ENCODE measurements around the gene SYNE2. TPM values are rescaled to one million over a fixed set of nuclear protein-coding genes. Genes with fewer than 3 reads are reported as not detected.

Gene SYNE2
- total RNA-seq, 1 donor, result 10.1 TPM

DNA sequence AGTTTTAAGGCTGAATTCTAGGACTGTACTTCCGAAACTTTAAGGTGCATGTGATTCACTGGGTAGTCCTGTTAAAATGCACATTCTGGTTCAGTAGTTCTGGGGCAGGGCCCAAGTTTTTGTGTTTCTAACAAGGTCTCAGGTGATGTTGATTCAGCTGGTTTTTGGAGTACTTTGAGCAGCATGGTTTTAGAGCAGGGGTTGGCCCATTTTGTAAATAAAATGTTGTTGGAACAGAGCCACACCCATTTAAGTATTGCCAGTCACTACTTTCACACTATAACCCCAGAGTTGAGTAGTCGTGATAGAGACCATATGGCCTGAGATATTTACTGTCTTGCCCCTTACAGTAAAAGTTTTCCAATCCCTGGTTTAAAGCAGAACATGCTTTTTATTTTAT is 111.3 kb downstream of the SYNE2 start:
- Histone ChIP-seq H3K4me1 (ENCODE audit: insufficient read depth, low read length) (peaks cover 9% of the 10 kb centered on the region), H3K36me3 (ENCODE audit: insufficient read depth, low read length) (no peaks in the 10 kb centered on the region), H3K27ac (ENCODE audit: low read depth, low read length) (no peak overlapping the region), H2AFZ (ENCODE audit: low read length) (no peak overlapping the region), H4K20me1 (ENCODE audit: insufficient read depth, low read length) (no peaks in the 10 kb centered on the region), H3K79me2 (ENCODE audit: insufficient read depth, low read length) (no peaks in the 10 kb centered on the region), H3K27me3 (ENCODE audit: insufficient read depth, low read length) (no peaks in the 10 kb centered on the region), H3K4me2 (ENCODE audit: insufficient read depth, low read length) (no peak overlapping the region), H3K4me3 (ENCODE audit: insufficient read depth, low read length) (no peak overlapping the region), H3K9me3 (ENCODE audit: low read depth, low read length) (no peaks in the 10 kb centered on the region)
- TF ChIP-seq, protein P1, sequence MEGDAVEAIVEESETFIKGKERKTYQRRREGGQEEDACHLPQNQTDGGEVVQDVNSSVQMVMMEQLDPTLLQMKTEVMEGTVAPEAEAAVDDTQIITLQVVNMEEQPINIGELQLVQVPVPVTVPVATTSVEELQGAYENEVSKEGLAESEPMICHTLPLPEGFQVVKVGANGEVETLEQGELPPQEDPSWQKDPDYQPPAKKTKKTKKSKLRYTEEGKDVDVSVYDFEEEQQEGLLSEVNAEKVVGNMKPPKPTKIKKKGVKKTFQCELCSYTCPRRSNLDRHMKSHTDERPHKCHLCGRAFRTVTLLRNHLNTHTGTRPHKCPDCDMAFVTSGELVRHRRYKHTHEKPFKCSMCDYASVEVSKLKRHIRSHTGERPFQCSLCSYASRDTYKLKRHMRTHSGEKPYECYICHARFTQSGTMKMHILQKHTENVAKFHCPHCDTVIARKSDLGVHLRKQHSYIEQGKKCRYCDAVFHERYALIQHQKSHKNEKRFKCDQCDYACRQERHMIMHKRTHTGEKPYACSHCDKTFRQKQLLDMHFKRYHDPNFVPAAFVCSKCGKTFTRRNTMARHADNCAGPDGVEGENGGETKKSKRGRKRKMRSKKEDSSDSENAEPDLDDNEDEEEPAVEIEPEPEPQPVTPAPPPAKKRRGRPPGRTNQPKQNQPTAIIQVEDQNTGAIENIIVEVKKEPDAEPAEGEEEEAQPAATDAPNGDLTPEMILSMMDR (IDR thresholded peaks at IDR 0.05; ENCODE audit: extremely low read depth, low read depth, low read length), result no peak
- DNase-seq (ENCODE audit: insufficient read length, low spot score, missing footprints), result no peak

DNA sequence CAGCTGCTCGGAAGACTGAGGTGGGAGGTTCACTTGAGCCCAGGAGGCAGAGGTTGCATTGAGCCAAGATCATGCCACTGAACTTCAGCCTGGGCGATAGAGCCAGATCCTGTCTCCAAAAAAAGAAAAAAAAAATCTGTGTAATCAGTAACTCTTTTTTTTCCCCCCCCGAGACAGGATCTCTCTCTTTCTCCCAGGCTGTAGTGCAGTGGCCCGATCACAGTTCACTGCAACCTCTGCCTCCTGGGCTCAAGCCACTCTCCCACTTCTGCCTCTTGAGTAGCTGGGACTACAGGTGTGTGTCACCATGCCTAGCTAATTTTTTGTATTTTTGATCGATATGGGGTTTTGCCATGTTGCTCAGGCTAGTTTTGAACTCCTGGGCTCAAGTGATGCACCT is 113.6 kb downstream of the SYNE2 start:
- Histone ChIP-seq H3K79me2 (ENCODE audit: insufficient read depth, low read length) (no peaks in the 10 kb centered on the region), H3K4me1 (ENCODE audit: insufficient read depth, low read length) (peaks cover 2% of the 10 kb centered on the region), H2AFZ (ENCODE audit: low read length) (no peak overlapping the region), H4K20me1 (ENCODE audit: insufficient read depth, low read length) (no peaks in the 10 kb centered on the region), H3K9me3 (ENCODE audit: low read depth, low read length) (no peaks in the 10 kb centered on the region), H3K4me2 (ENCODE audit: insufficient read depth, low read length) (no peak overlapping the region), H3K27me3 (ENCODE audit: insufficient read depth, low read length) (no peaks in the 10 kb centered on the region), H3K27ac (ENCODE audit: low read depth, low read length) (no peak overlapping the region), H3K4me3 (ENCODE audit: insufficient read depth, low read length) (no peak overlapping the region), H3K36me3 (ENCODE audit: insufficient read depth, low read length) (no peaks in the 10 kb centered on the region)
- TF ChIP-seq, protein P1 (IDR thresholded peaks at IDR 0.05; ENCODE audit: extremely low read depth, low read depth, low read length), result no peak
- no peak for DNase-seq (ENCODE audit: insufficient read length, low spot score, missing footprints)

DNA sequence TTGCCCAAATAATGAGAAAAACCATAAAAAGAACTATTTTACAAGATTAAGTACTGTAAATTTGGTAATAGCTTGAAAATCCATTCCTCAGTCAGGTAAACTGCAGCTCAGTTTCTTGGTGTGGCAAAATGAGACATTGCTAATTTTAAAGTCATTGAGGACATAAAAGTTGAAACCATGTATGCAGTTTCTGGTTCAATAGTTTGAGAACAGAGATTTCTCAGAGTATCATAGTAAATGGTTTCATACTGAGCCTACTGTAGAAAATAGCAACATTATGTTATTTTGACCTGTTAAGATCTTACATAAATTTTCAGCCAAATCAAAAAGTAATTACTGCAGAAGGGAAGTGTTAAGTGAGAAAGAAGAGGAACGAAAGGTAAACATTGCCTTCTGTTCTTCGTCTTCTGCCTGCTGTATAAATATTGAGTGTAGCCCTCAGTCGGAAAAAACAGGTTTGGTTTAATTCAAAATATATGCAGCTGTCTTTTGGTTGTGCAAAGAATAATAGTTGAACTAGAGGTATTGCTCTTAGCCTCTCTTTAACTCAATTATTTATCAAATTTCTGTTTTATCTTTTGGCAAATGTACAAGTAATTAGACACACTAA is 119.6 kb downstream of the SYNE2 start:
- Histone ChIP-seq H3K4me3 (ENCODE audit: insufficient read depth, low read length) (no peak overlapping the region), H3K36me3 (ENCODE audit: insufficient read depth, low read length) (no peaks in the 10 kb centered on the region), H3K4me1 (ENCODE audit: insufficient read depth, low read length) (no peaks in the 10 kb centered on the region), H3K79me2 (ENCODE audit: insufficient read depth, low read length) (no peaks in the 10 kb centered on the region), H2AFZ (ENCODE audit: low read length) (no peak overlapping the region), H3K27ac (ENCODE audit: low read depth, low read length) (no peak overlapping the region), H3K27me3 (ENCODE audit: insufficient read depth, low read length) (no peaks in the 10 kb centered on the region), H3K4me2 (ENCODE audit: insufficient read depth, low read length) (no peak overlapping the region), H4K20me1 (ENCODE audit: insufficient read depth, low read length) (no peaks in the 10 kb centered on the region), H3K9me3 (ENCODE audit: low read depth, low read length) (no peaks in the 10 kb centered on the region)
- TF ChIP-seq, protein P1 (IDR thresholded peaks at IDR 0.05; ENCODE audit: extremely low read depth, low read depth, low read length), result no peak
- no peak for DNase-seq (ENCODE audit: insufficient read length, low spot score, missing footprints)

DNA sequence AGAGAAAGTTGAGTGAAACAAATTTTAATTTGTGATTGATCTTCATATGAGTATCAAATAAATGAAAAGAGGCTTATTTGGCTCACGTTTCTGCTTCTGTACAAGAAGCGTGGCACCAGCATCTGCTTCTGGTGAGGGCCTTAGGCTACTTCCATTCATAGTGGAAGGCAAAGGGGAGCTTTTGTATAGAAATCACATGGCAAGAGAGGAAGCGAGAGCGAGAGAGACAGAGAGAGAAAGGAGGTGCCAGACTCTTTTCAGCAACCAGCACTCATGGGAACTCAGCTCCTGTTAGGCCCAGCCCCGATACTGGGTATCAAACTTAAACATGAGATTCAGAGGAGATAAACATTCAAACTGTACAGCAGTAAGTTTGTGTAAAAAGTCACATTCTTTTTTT is 121.4 kb downstream of the SYNE2 start:
- no peaks in the 10 kb centered on the region for H3K79me2 ChIP-seq (ENCODE audit: insufficient read depth, low read length)
- H3K36me3 ChIP-seq (ENCODE audit: insufficient read depth, low read length), result no peaks in the 10 kb centered on the region
- no peaks in the 10 kb centered on the region for H3K4me1 ChIP-seq (ENCODE audit: insufficient read depth, low read length)
- TF ChIP-seq, protein P1 (IDR thresholded peaks at IDR 0.05; ENCODE audit: extremely low read depth, low read depth, low read length), result no peak
- H3K27ac ChIP-seq (ENCODE audit: low read depth, low read length), result no peak overlapping the region
- no peak overlapping the region for H3K4me3 ChIP-seq (ENCODE audit: insufficient read depth, low read length)
- DNase-seq (ENCODE audit: insufficient read length, low spot score, missing footprints), result no peak
- H2AFZ ChIP-seq (ENCODE audit: low read length), result no peak overlapping the region
- H4K20me1 ChIP-seq (ENCODE audit: insufficient read depth, low read length), result no peaks in the 10 kb centered on the region
- no peaks in the 10 kb centered on the region for H3K9me3 ChIP-seq (ENCODE audit: low read depth, low read length)
- no peak overlapping the region for H3K4me2 ChIP-seq (ENCODE audit: insufficient read depth, low read length)
- no peaks in the 10 kb centered on the region for H3K27me3 ChIP-seq (ENCODE audit: insufficient read depth, low read length)
